Calu3 (cell line): ENCODE data around the gene RARG. TPM values are rescaled to one million over a fixed set of nuclear protein-coding genes. Genes with fewer than 3 reads are reported as not detected.
A peak's percentile ranks its signal among the peaks of the same experiment; 100 is the strongest.

ENCODE experiments used
- BruUV-seq: library from RNA; stranded (reverse); fragments of 400-500 nt; replicated peaks from 2 replicates; lab custom pipeline; 2021; lab: Mats Ljungman, UMichigan
- CTCF ChIA-PET: fragments of 300-600 bp; sonication (Branson Sonifier 250); formaldehyde crosslinking; loops from one replicate; lab custom pipeline; 2022; ENCODE audit warnings: antibody characterized with exemption; lab: Charles Lee
- DNase-seq: peaks from one replicate; pipeline ENCODE4 v3.0.0; 2022
- H3K27ac Mint-ChIP-seq: one replicate; pipeline ENCODE4 v1.8.0; 2022; ENCODE audit warnings: mixed read lengths; ENCODE audit not compliant: unreplicated experiment
- H3K27me3 Mint-ChIP-seq: one replicate; pipeline ENCODE4 v1.8.0; 2022; ENCODE audit warnings: mixed read lengths; ENCODE audit not compliant: unreplicated experiment
- H3K36me3 Mint-ChIP-seq: one replicate; pipeline ENCODE4 v1.8.0; 2022; ENCODE audit warnings: mild to moderate bottlenecking, moderate library complexity, mixed read lengths; ENCODE audit not compliant: insufficient read depth, unreplicated experiment
- H3K4me1 Mint-ChIP-seq: one replicate; pipeline ENCODE4 v1.8.0; 2022; ENCODE audit warnings: mild to moderate bottlenecking, low read depth, mixed read lengths; ENCODE audit not compliant: unreplicated experiment
- H3K4me3 Mint-ChIP-seq: one replicate; pipeline ENCODE4 v1.8.0; 2022; ENCODE audit warnings: mild to moderate bottlenecking, low read depth, moderate library complexity, mixed read lengths; ENCODE audit not compliant: unreplicated experiment
- H3K9me3 Mint-ChIP-seq: one replicate; pipeline ENCODE4 v1.8.0; 2022; ENCODE audit warnings: low read depth, mixed read lengths; ENCODE audit not compliant: unreplicated experiment
- CTCF ChIP-seq: fragments of 200-600 bp; IDR thresholded peaks from one replicate; pipeline ENCODE4 v1.8.0; 2022; ENCODE audit warnings: antibody characterized with exemption; ENCODE audit not compliant: unreplicated experiment
- intact Hi-C: fragments of 100-400 bp; cut with micrococcal nuclease; formaldehyde crosslinking; loops from one replicate; pipeline ENCODE4 v1.10.0; 2022; ENCODE audit not compliant: unreplicated experiment
- total RNA-seq: library from RNA; stranded (reverse); gene quantifications from 2 replicates; pipeline ENCODE4 v1.2.3, GENCODE V29; 2022

RARG gene
- total RNA-seq, 1 experiment from 2014 or later: 36.7 TPM

GRCh38 chr12:53255996-53256395 lies 24.0 kb upstream of the RARG start:
- Mint-ChIP-seq H3K27ac (no peak overlapping the region), H3K27me3 (no peaks in the 10 kb centered on the region), H3K4me3 (no peak overlapping the region), H3K36me3 (peaks cover 19% of the 10 kb centered on the region), H3K9me3 (no peaks in the 10 kb centered on the region), H3K4me1 (peaks cover 21% of the 10 kb centered on the region)
- no peak for DNase-seq
- intact Hi-C loops: no loop called here
- CTCF ChIA-PET: no interaction called here
- TF ChIP-seq CTCF: no peak
- BruUV-seq: no TSS peak

- no peak for DNase-seq
- H3K9me3 Mint-ChIP-seq: no peaks in the 10 kb centered on the region
- BruUV-seq: no TSS peak
- no peak overlapping the region for H3K4me3 Mint-ChIP-seq
- H3K27me3 Mint-ChIP-seq: no peaks in the 10 kb centered on the region
- peaks cover 27% of the 10 kb centered on the region for H3K4me1 Mint-ChIP-seq
- intact Hi-C loops: loop anchor here (5.0 kb wide), 1 partner anchor 43 kb away; no protein-coding TSS in a partner anchor
- no peak overlapping the region for H3K27ac Mint-ChIP-seq
- TF ChIP-seq CTCF: no peak
- peaks cover 20% of the 10 kb centered on the region for H3K36me3 Mint-ChIP-seq
- CTCF ChIA-PET: no interaction called here
These were observed 23.0 kb upstream of the RARG start for GRCh38 chr12:53254816-53255545.

- Mint-ChIP-seq H3K27me3 (no peaks in the 10 kb centered on the region), H3K9me3 (no peaks in the 10 kb centered on the region), H3K36me3 (peaks cover 20% of the 10 kb centered on the region), H3K4me3 (peak overlapping the region; percentile 85), H3K4me1 (peaks cover 27% of the 10 kb centered on the region), H3K27ac (peak overlapping the region; percentile 51)
- intact Hi-C loops: loop anchor here (5.0 kb wide), 1 partner anchor 41 kb away; no protein-coding TSS in a partner anchor
- TF ChIP-seq CTCF: no peak
- DNase-seq: no peak
- CTCF ChIA-PET: no interaction called here
- BruUV-seq: no TSS peak
These were observed 21.3 kb upstream of the RARG start for GRCh38 chr12:53253298-53253697.

GRCh38 chr12:53252349-53252916 lies 20.4 kb upstream of the RARG start:
- Mint-ChIP-seq H3K27ac (peak overlapping the region; percentile 85), H3K27me3 (no peaks in the 10 kb centered on the region), H3K36me3 (peaks cover 20% of the 10 kb centered on the region), H3K4me1 (peaks cover 27% of the 10 kb centered on the region), H3K4me3 (peak overlapping the region; percentile 85), H3K9me3 (no peaks in the 10 kb centered on the region)
- CTCF ChIA-PET: interaction anchor here (2.1 to 2.3 kb wide), 2 partner anchors 15 to 38 kb away, joined by 6 to 21 read pairs; no protein-coding TSS in a partner anchor
- no TSS peak for BruUV-seq
- TF ChIP-seq CTCF: no peak
- DNase-seq: peak; percentile 58
- intact Hi-C loops: loop anchor here (5.0 kb wide), 1 partner anchor 40 kb away; no protein-coding TSS in a partner anchor
